Measurements from ENCODE around the gene SF1.

Gene SF1

DNA sequence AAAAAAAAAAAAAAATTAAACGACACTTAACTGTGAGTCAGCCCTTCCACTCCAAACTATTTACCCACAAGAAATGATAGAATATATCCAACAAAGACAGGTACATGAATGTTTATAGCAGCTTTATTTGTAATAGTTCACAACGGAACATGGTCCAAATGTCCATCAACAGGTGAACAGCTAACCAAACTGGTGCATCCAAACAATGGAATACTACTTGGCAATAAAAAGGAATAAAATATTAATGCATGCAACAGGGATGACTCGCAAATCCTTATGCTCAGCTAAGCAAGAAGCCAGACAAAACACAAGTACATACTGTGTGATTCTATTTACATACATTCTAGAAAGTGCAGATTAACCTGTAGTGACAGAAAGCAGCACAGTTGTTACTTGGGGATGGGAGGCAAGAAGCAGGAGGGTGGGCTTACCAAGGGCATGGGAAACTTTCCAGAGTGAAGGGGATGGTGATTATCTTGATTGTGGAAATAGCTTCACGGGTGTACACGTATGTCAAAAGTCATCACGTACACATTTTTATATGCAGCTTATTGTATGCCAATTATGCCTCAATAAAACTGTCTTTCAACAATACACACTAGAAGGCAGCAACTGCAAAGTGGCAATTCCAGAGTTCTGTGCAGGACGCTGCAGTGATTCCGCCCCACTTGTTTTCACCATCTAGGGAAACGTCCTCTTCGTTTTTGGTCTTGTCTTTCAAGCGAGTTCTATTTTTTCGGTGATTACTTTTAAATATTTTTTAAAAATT is 6.7 kb upstream of the SF1 start:
- no peak for DNase-seq

DNA sequence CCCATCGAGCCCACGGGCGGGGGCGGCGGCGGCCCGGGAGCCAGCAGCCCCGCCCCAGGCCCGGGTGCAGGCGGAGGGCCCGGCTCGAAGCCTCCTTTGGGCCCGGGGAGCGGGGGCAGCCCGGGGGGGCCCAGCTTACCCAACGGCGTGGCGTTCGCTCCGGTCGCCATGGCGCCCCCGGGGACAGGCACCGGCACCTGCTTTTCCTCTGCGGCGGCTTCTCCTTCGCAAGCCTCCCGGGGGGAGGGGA is 194 bp downstream of the SF1 start:
- no peak for DNase-seq

DNA sequence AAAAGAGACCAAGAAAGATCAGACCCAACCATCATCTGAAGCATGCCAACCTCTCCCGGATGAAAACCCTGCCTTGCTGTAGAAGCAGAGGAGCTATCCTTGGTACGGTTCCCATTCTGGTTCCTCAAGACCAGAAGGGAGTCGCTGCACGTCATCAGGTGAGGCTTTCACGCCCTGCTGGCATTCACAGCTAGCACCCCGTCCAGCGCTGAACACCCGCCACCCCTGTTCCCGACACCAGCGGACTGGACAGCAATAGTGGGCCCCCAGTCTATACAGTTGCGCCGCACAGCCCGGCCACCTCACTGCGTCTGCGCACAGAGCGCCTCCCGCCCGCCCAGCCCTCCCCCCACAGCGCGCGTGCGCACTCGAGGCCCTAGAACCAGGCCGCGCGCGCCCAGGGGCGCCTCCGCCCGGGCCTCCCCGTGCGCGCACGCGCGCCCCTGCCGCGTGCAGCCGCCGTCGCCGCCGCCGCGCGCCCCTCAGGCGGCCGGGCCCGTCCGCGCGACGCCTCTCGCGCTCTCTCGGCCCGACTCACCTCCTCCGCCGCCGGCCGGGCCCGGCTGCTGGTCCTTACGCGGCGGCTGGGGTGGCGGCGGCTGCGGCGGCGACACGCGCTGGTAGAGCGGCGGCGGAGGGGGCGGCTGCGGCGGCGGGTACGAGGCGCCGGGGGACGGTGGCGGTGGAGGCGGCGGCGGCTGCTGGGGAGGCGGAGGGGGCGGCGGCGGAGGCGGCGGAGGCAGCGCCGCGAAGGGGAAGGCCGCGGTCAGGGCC is 706 bp downstream of the SF1 start:
- DNase-seq: peak; percentile 70 to 88

DNA sequence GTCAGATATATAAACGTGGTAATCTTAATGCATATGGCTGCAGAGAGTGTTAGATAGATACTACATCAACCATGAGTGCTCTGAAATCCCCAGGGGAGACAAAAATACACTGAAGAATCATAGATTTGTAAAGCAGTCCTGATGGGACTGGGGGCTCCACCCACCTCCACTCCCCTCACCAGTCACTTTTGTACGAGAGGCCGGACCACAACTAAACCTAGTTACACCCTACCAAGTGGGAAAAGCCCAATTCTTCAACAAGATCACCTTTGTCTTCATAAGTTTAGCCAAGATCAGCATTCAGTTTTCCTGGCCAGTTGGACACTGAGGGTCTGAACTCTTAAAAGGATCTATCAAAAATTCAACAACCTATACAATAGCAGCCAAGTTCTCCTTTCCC is 1.5 kb downstream of the SF1 start:
- no peak for DNase-seq

DNA sequence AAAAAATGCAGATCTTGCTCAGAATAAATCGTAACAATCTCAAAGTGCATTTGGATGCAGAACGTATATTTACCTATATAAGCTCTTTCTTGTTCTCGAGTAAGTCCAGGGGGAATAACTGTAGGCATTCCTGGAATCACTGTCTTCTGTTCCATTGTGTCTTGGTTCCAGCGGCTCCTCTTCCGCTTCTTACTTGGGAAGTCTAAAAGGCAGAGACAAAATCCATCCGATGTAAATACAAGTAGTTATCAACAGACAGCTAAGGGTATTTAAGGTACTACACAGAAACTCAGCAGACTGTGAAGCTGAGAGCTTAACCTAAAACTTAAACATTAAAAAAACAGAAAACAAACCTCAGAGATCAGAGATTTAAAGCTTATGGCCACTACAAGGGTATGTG is 1.9 kb downstream of the SF1 start:
- no peak for DNase-seq

DNA sequence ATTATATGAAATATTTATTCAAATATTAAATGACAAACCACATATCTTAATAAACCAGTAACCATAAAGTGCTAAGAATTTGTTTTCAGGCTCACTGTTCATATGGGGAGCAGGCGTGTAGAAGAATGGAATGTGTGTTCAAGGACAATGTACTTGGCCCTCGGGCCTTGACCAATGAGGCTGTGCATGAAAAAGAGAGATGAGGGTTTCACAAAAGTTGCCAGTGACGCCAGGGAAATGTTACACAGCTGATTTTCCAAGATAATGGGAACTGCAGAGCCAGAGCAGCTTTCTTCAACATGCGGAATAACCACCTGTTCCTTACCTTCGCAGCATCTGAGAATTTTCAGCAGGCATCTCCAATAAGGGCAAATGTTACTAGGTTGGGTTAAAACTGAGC is 4.2 kb downstream of the SF1 start:
- no peak for DNase-seq

DNA sequence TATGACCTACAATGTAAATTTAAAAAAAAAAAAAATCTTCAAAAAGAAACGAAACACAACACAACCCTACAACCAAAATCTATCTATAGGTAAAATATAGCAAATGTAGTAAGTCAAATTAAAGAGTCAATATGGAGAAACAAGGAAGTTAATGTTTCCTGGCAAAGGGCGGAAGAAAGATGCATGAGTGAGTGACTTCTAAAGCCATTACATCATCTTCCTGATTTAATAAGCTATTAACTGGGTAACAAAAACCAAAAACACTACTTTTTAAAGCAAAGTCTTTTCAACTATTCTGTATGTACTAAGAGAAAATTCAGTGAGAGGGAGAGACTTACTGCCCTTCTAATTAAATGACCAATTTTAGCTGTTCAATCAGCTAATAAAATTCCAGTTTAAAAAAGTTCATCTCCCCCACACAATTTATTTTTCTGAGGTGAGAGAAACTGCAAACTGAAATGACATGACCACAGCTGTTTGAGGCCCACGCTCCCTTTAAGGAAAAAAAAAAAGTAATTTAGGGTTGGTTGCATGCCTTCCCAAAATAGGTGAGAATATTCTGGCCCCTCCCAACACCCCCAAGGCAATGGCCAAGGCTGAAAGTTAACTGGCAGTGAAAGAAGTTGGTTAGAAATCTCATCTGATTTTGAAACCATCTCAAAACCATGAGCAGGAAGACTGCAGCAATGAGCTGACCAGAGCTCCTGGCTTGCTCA is 5.9 kb downstream of the SF1 start:
- DNase-seq: peak; percentile 49 to 70

DNA sequence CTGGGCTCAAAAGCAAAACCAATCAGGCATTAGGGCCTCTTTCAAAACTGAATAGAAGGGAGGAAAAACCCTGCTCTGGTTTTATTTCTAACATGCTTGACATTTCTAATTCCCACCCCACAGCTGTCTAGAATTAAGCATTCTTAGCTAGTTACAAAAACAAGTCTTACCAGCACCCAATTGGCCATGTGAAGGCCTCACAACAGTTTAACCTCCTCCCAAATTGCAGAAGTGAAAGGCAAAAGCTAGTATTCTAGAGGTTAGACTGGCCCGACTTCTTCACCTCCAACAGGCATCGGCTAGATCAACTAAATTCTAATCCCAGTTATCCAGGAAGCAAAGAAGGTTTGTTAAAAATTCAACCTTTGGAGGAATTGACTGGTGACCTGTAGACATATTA is 6.5 kb downstream of the SF1 start:
- DNase-seq: peak; percentile 30 to 62

DNA sequence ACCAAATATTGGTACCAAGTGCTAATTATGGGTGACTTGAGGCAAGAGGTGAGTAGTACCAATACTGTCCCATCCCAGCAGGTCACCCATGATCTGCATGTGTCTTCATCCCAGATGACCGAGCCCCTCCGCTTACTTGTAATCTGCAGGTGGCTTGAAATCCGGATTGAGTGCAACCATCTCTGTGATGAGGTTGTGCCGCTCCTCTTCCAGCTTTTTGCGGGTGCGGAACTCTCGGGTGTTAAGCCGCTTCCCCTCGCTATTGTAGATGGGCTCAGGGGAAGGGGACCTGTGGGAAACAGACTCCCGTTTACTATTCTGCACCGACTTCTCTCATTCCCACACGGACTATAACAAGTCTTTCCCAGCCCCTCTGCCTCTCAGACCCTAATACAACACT is 8.2 kb downstream of the SF1 start:
- no peak for DNase-seq

DNA sequence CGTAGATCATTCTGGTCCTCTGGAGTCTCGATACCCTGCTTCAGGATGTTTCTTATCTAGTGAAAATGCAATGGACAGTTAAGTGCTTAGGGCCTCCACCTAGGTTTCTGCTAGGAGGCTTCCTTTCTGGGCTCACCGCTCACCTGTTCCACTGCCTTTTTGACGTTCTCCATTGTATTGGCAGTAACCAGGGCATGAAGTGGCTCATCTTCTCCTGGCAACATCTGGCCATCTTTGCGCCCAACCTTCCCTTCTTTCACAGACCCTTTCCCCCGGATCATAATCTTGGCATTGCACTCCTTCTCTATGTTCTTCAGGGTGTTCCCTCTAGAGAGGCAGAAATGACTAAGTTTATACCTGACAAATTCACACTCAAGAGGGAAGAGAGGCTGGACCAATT is 9.1 kb downstream of the SF1 start:
- no peak for DNase-seq

DNA sequence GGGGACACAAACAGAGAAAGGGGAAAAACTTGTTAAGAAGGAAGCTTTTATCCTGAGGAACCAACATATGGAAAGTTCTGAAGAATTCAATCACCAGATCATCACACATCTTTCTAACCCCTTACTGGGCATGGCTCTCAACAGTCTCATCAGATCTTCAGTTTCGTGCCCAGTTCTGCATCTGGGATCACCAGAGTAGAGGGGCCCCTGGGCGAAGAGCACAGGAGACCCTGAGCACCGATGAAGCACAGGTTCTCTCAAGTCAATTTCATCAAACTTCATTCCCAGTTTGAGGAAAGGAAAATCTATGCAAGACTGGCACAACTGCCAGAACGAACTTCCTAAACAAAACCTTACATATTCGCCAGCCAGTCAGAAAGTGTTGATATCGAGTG is 10.0 kb downstream of the SF1 start:
- no peak for DNase-seq

DNA sequence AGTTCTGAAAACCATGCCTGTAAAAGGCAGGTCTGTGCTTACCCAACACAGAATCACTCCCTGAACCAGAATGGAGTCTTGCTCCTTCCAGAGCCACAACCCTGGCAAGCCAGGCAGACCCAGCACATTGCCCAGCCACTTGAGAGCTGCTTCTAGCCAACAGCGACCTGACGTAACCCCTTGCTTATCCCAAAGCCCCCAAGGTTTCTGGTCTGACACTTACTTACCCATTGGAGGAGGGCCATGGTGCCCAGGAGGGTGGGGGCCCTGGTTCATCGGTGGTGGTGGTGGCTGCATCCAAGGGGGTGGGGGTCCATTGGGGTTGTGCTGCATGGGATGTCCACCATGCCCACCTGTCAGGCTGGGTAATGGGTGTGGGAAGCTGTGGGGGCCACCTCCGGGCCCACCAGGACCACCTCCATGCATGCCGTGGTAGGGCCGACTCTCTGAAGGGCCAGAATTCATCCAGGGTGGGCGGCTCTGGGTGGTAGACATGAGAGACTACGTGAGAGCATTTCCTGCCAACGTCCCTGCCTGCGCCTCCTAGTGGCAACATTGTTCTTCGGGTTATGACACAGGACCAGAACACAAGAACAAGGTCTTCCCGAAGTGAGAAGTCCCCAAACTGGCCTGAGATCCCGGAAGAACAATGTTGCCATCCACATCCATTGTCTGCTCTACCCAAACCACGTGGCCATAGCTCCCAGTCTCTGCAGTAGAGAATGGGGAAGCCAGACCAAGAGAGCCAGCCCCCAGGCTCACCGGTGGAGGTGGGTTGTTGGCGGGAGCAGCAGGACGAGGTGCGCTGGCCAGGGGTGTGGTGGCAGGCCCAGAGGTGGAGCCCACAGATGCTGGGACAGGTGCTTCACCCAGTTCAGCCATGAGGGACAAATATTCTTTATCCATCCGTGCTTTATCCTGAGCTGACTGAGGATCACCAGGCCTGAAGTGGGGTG is 10.7 kb downstream of the SF1 start:
- DNase-seq: peak; percentile 72 to 74

DNA sequence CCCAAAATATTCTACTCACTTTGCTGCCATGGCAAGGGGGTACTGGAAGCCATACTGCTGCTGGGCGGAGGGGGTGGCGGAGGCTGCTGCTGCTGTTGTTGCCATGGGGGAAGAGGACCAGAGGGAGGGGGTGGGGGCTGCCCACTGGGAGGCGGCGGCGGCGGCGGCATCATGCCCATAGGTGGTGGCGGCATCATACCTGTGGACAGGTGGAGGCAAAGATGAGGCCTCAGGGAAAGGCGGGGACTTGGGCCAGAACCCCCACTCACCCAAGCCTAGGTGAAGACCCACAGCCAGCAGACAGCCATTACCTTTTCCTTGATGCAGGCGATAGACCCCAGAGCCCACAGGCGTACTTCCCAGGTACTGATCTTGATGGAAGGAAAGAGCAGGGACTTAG is 11.5 kb downstream of the SF1 start:
- DNase-seq: no peak

DNA sequence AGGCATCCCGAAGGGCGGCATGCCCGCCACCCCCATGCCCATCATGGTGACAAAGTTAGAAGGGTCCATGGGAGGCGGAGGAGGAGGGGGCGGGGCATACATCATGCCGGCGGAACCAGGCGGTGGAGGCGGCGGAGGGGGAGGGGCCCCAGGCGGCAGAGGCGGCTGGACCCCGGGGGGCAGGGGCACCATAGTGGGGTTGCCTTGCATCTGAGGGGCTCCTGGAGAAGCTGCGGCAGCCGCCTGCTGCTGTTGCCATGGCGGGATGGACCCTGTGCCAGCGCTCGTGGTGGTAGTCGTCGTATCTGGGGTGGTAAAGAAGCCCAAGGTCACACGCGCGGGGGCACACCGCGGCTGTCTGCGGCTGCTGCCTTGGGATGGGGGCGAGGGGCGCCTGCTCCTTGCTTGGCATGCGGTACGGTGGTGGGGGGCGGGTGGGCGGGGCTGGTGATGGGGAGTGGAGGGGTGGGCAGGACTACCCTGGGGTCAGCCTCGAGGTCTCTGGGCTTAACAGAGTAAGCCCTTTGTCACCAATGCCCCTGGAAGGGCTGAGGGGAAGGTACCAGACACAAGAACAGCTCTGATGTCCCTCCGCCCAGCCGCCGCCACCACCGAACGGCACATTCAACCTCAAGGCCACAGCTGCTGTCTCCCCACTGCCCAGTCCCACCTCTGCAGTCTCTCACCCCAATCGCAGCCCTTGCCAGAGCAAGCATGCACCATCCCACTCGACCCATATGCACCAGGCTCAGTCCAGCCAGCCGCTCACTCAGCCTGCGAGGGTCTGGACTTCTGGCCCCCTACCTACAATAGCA is 12.3 kb downstream of the SF1 start:
- no peak for DNase-seq

DNA sequence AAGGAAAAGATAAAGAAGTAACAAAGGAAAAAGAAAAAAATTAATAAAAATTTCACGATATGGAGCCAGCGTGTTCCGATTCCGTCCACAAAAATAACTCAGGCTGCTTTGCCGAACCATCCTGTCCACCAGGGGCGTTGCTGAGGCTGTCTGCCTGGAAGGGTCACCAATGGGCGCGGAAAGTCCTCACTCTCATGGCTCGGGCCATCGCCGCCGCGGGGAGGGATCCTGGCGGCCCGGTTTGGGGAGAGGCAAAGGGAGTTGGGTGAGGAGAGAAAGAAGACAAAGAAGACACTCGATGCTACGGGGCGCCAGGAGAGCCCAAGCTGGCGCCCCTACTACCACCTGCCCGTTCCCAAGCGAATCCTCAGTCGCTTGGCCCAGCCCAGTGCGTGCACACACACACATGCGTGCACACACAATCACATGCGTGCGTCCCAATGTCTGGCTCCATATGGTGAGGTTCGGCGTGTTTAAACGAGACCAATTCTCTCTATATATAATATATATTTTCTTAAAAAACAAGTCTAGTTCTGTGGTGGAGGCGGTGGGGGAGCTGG is 13.0 kb downstream of the SF1 start:
- no peak for DNase-seq

DNA sequence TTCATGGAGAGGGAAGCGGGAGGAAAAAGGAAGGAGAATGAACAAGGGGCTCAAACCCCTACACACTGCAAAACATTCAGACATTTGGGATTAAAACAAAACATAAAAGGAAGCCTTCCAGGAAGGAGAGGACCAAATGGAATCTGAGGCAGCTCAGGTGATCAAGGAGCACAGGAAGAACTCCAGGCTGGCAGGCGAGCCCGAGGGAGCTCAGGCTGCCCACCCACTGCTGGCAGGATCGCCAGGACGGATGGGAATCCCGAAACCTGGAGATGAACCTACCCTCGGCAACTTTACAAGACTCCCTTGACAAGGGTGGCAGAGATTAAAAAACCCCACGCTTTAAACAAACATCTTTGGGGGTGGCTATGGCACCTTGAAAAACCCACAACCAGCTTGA is 13.6 kb downstream of the SF1 start:
- DNase-seq: no peak

DNA sequence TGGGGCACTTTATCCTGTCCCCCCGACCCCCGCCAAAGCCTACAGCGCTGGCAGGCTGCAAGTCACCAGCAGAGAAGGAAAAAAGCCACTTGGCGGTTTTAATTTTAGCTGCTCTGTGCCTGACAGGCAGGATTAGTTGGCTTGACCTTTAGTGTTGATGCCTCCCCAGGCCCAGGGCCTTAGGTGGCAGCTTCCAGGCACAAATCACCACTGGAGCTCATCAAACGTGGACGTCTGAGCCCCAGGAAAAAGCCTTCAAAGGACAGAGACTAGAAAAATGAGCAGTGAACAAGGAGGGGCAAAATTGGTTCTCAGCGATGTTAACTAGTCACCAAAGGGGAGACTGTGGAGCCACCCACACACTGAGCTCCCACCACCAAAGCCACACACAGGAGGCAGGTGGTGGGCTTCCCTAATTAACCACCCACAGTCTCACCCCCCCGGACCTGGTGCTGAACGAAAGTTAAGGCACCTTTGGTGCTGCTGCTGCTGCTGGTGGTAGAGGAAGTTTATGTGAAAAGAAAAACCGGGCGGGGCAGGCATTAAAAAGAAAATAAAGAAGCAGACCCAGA is 14.2 kb downstream of the SF1 start:
- DNase-seq: no peak

DNA sequence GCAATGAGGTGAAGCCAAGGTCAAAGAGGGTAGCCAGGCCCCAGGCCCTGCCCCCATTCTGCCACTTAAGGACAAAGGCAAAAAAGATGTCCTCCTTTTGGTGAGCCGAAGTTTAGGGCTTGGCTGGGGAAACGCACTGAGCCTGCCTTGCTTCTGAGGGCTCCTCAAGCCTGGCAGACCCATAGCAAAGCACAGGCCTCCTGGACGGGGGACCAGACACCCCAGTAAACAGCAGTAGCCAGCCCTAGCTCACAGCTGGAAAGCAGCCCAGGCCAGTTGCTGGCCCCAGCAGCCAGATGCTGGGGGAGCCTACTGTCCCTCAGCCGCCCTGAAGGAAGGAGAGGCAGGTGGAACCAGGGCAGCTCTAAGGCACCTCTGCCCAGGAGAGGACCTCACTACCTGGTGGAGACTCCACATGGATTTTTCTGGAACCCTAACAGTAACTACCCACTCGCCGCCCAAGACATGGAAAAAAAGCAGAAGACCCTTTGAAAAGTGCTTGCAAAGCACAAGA is 14.8 kb downstream of the SF1 start:
- no peak for DNase-seq

DNA sequence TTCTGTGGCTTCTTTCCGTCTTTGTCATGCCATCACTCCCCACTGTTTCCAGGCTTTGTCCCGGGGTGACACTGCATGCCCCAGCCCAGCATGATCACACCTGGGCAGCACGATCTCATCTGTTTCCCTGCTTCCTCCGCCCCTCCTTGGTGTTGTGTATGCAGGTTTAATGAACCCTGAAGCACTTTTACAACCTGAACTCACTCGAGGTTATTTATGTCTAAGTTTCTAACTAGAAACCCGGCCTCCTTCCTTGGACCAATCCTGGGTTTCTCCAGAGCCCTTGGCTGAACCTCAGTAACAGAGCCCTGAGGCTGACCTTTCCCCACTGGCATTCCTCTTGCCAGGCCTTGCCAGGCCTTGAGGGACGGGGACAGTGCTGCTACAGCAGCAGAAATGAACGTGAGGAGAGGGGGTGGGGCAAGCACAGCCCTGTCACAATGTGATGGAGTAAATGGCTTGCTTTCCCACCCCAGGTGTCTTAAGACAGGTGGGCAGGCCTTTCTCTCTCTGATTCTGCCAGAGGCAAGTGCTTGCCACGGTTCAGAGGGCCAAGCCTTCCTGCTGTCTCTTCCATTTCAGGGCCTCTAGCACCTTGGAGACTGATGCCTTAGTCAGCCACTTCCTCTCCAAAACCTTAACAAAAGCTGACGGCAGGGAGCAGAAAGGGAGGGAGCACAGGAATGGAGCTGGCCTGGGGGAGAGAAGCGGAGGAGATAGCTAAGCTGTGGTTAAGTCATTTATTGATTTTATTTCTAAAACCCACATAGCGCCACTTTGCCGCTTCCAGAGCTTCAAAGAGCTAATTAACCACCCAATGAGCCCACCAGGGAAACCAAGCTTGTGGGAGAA is 15.4 kb downstream of the SF1 start:
- DNase-seq: no peak

DNA sequence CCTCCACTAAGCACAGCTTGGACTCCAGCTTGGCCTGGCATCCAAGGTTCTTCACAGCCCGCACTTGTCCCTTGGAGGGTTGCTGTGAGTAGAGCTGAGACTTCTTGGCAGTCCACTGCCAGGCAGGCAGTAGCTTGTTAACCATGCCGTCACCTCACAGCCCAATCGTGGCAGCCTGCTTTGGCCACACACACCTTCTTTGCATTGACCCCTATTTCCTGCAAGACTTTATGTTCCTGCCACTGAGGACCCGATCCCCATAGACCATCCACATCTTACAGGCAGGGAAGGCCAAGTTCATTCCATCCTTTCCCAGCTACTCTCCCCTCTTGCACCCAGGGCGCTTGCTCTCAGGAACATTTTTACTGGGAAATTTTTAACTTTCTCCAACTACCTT is 16.1 kb downstream of the SF1 start:
- no peak for DNase-seq

All from inflammatory macrophage (primary cell).